Activated naive CD4-positive, alpha-beta T cell treated with anti-CD3 and anti-CD28 coated beads, Interleukin-2, amount 50 U/mL, for 16 hours (primary cell): Measurements from ENCODE around the gene PGM3.
A peak's percentile ranks its signal among the peaks of the same experiment; 100 is the strongest.
"Not testable (repeated sequence)": the region's sequence is repeated elsewhere in the genome, so short reads cannot be mapped to it uniquely, and the experiment has no call there.

Experiments
- DNase-seq: peaks from one replicate; pipeline ENCODE4 v3.0.0-alpha.2; 2020

The PGM3 gene

DNA sequence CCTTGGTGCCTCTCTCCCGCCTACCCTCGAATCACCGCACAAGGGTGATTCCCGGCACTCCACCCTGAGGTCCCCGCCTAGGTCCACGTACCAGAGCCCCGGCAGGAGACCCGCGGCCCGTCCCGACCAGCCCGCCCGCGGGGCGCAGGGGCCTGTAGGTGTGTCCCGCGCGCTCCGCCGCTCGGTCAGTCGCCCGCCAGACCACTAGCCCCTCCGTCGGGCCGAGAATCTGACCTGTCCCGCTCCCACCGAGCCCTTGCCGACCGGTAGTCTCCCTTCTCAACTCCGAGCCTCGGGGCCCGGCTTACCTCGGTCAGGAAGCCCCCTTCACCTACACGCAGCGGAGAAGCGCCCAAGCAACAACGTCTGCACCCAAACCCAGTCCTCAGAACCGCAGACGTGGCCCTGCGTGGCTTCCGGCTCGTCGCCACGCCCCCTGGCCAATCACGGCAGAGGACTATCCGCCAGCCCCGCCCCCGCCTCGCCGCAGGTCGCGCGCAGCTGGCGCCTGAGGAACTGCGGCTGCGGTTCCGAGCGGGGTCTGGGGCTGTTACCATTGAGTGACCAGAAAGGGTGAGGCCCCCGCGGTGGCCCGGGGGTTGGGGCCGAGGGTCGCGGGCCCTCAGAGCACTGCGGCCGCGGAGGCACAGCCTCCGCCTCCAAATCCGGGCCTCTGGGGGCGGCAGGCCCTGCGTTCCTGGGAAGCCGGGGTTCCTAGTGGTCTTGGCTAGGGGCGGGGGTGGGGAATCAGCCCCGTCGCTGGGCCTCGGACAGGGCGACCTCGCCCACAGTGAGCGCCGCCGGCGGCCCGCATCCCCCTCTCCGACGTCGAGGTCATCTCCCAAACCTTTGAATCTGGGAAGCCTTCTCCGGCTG is at the start of gene PGM3, which contains the start of gene RWDD2A:
TSS of gene PGM3 (minus strand) at position 395 of the 876 bp plus-strand sequence. CDS start 2,253 bp downstream, outside the sequence.
TSS of gene RWDD2A (plus strand) at position 487 of the 876 bp plus-strand sequence. CDS start 1,095 bp downstream, outside the sequence.
- peak; percentile 92 for DNase-seq

DNA sequence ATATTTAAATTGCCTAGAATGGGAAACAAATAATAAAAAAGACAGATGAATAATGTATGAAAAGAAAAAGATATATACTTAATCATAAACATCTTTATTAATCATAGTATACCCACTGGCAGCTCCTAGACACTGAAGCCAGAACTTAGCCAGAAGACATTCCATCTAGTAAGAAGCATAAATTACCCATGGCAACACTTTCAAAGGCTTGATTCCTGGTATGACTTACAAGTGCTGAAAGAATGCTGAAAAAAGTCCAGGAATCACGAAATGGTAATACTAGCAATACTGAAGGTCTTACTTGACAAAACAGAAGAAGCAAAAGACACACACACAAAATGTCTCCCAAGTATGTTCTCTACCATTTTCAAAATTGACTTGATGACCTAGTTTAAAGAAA is 38.1 kb upstream of the PGM3 start:
- DNase-seq: no peak

GRCh38 chr6:83226517-83226916 is 33.5 kb upstream of the PGM3 start:
- no peak for DNase-seq

- DNase-seq: no peak
These were observed 28.9 kb upstream of the PGM3 start for GRCh38 chr6:83221889-83222479.

DNA sequence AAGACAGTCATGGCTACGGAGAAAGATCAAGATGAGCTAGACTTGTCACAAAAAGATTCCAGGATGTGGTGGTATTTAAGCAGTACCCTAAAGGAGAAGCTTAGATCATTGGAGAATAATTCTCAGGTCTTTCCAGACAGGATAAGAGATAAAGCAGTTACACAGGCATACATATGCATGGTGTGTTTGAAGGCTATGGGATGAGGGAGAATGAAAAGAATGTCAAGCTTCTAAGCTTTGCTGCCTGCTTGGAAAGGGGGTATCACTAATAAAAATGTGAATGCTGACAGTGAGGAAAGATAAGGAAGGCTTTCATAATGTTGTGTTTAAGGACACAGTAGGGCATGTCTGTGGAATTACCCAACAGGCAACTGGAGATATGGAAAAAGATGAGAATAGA is 28.2 kb upstream of the PGM3 start:
- DNase-seq: no peak

GRCh38 chr6:83220121-83220520 is 27.1 kb upstream of the PGM3 start:
- DNase-seq: no peak

DNA sequence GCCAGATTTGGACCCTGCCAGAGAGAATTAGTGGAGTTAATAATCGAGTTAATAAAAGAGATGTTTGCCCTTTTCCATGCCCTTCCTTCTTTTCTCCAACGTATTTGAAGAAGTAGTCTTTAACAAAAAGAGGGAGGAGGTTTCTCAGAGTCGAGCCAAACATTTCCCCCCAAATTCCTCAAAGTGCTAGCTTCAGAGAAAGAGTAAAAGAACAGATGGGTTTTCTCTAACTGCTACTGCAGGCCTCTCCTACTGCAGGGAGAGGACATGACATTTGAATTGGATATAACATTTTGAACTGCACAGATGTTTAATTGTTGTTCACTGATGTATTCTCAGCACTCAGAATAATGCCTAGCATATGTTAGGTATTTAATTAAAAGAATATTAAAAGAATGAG is 25.6 kb upstream of the PGM3 start:
- no peak for DNase-seq

DNA sequence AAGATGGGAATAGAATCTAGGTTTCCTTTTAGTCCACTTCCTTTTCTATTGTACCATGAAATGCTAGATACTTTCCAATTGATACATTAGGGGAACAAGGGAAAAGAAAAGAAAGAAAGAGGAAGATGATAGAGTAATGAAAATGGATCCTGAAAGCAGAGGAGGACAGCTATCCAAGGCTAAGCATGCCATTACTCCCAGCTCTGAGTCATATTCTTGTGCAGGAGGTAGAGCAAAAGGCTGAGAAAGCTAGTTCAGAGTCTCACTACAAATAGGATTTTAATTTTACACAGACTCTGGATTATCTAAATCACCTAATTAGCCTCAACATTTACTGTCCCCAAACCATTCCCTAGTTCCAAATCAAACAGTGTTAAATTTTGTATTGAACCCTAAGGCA is 23.7 kb upstream of the PGM3 start:
- no peak for DNase-seq

GRCh38 chr6:83215131-83216047 is 22.3 kb upstream of the PGM3 start:
- DNase-seq: peak; percentile 54

- no peak for DNase-seq
These were observed 9.0 kb upstream of the PGM3 start for GRCh38 chr6:83202031-83202430.

DNA sequence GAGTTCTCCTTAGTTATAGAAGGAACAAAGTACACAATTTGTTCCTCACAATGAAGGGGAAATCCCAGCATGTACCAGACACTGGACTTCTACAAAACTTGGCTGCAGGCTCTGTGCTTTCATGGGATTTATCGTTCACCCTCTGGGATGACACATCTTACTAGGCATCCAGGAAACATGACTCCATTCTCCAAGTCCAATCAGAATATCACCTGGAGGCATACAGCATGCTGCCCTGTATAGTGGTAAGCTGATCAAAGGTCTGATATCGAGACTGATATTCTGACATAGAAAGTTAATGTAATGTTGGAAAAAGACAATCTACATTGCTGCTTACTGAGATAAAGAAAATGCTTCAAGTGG is 6.8 kb upstream of the PGM3 start:
- DNase-seq: no peak

DNA sequence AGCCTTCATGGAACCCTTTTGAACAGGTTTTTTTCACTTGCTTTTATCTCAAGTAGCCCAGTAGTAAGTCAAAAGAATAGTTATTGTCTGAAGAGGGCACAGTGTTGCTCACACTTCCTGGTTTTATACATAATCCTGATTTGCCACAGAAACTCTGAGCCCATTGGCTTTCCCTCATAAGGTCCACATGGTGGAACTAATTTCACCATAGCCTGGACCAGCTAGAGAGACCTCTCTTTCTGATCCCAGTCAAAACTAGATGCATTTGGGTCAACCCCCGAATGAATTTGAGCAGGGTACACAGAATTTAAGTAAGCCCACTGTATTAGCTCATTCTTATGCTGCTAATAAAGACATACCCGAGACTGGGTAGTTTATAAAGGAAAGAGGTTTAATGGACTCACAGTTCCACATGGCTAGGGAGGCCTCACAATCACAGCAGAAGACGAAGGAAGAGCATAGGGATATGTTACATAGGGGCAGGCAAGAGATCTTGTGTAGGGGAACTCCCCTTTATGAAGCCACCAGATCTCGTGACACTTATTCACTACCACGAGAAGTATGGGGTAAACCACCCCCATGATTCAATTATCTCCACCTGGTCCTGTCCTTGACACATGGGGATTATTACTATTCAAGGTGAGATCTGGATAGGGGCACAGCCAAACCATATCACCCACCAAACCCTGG is 6.3 kb upstream of the PGM3 start:
- no peak for DNase-seq

- DNase-seq: no peak
These were observed 5.6 kb upstream of the PGM3 start for GRCh38 chr6:83198486-83199172.

DNA sequence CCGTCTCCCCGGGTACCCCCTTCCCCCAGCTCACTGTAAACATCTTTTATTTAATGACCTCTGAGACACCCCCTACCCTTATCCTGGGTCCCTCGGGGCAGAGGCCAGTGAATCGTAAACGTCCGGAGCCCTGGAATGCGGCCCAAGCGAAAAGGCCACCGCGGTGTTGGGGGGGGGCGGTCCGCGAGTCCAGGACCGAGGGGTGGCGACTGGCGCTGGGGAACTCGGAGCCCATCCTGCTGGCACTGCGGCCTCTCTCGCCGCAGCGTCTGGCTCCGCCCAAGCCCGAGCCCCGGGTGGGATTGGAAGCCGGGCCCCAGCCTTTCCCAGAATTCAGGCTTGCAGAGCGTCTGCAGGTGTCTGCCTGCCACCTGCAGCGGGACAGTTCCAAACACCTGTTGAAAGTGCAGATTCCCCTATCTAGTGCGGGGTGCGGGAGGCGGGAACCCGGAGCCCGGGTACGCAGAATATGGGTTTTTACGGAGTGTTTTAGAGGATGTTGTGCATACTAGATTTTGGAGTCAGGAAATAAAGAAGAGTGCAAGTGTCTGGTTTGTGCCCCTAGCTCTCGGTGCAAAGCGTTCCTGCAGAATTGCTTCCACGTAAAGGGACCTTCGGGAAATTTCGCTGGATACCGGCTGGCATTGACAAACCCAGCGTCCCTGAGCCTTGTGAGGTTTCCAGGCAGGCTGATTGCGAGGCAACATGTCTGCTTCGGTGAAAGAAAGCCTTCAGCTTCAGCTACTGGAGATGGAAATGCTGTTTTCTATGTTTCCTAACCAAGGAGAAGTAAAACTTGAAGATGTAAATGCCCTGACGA is 892 bp upstream of the PGM3 start:
- peak; percentile 13 for DNase-seq

GRCh38 chr6:83192456-83192855 is 609 bp downstream of the PGM3 start:
- no peak for DNase-seq

GRCh38 chr6:83191974-83192373 is 1.1 kb downstream of the PGM3 start:
- not testable (repeated sequence) for DNase-seq

GRCh38 chr6:83190626-83191025 is 2.4 kb downstream of the PGM3 start:
- DNase-seq: no peak

GRCh38 chr6:83188501-83188900 is 4.6 kb downstream of the PGM3 start:
- DNase-seq: no peak

GRCh38 chr6:83185096-83185495 is 8.0 kb downstream of the PGM3 start:
- DNase-seq: no peak

DNA sequence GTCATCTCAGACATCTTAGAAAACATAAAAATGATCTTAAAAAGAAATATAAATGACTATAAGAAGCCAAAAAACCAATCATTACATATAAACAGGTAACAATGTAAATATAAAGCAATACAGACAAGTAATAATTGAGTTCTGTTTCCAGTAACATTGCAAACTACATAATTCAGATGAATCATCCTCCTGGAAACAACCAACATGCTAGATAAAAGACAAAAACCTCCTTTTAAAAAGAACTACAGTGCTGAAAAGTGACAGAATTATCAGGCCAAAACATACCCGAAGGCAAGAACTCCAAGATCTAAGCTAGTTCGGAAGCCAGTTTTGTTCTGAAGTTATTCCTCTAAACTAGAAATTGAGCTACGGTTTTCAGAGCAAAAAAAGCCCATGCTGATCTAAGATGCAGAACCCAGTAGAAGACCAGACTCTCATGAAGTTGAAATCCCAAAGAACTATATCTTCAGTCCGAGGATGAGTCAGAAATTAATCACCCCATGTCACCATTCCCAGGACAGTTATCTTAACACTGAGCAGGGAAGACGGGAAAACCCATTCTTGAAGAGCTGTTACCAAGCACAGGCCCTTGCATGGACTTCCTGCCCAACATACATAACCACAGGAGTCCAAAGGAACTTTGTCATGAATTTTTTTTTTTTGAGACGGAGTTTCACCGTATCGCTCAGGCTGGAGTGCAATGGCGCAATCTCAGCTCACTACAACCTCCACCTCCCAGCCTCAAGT is 9.8 kb downstream of the PGM3 start:
- DNase-seq: no peak
